B cell (primary cell): ENCODE measurements around the gene TMOD1.

Source experiments
- EZH2 ChIP-seq: IDR thresholded peaks from 2 replicates; pipeline ENCODE4 v1.6.1; 2012; ENCODE audit warnings: borderline replicate concordance, low read depth, mild to moderate bottlenecking, moderate library complexity, low read length; ENCODE audit not compliant: insufficient read depth, poor library complexity, severe bottlenecking
- TF ChIP-seq, protein P1 (sequence below): fragments of 200-600 bp; IDR thresholded peaks from one replicate; pipeline ENCODE4 v1.8.0; 2022; ENCODE audit warnings: antibody characterized with exemption, mild to moderate bottlenecking

DNA sequence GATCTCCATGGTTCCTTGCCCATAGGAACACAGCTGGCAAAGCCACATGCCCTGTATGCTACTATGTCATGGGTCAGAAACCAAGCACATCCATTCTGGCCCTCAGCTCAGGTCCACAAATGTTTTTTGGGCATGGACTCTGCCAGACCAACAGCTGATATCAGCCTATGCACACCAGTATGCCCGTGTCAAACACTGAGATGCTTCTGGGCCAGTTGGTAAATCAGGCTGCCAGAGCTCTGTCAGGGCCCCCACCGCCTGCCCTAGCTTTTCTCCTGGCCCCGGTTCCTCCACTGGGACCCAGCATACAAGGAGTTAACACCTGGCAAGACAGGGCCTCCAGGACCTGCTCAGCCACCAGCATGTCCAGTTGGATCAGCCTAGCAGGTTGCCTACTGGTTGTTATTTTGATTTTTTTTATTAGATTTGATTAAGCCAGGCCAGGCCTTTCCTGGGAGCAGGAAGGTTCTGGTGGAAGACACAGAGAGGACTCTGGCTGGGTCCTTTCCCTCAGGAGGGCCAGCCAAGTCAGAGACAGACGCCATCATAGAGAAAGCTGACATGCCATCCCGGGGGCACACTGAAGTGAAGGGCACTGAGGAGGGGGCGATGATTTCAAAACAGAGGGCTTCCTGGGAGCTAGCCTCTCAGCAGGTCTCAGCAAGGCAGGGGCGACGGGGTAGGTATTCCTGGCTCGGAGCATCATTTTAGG, 65.9 kb downstream of the TMOD1 start:
- TF ChIP-seq, protein P1, sequence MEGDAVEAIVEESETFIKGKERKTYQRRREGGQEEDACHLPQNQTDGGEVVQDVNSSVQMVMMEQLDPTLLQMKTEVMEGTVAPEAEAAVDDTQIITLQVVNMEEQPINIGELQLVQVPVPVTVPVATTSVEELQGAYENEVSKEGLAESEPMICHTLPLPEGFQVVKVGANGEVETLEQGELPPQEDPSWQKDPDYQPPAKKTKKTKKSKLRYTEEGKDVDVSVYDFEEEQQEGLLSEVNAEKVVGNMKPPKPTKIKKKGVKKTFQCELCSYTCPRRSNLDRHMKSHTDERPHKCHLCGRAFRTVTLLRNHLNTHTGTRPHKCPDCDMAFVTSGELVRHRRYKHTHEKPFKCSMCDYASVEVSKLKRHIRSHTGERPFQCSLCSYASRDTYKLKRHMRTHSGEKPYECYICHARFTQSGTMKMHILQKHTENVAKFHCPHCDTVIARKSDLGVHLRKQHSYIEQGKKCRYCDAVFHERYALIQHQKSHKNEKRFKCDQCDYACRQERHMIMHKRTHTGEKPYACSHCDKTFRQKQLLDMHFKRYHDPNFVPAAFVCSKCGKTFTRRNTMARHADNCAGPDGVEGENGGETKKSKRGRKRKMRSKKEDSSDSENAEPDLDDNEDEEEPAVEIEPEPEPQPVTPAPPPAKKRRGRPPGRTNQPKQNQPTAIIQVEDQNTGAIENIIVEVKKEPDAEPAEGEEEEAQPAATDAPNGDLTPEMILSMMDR = no peak
- no peak for TF ChIP-seq EZH2
